Measurements from ENCODE around the gene PC.

The PC gene

DNA sequence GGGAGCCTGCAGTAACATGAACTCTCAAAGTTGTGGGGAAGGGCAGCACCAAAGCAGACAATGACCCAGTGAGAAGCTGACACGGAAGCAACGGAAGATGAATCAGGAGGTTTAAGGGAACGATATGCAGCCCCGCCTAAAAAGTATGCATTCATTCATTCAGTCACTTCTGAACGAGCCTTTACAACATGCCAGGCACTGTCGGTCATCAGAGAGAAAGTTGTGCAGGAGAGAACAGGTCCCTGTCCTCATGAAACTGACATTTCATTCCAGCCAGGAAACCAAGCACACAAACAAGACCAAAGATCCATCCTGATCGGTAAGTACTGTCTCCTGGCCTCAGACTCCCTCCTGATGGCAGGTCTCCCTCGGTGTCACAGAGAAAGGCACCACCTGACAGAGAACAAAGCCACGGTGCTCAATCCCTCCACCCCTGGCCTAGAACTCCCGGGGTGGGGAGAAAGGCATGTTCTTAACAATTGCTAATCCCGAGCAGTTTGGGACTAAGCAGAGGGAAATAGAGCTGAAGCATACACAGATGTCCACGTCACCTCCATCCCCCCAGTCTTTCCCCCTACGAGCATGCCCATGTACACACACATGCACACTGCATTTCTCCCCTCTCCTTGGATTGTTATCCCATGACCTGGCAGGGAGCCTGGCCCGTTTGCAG is 52.0 kb downstream of the PC start:
- DNase-seq: no peak
- no peaks in the 10 kb centered on the region for H3K9me2 ChIP-seq (replicated peaks; ENCODE audit: insufficient read depth, low read length)
- no peak overlapping the region for H2AFZ ChIP-seq (ENCODE audit: low read length)
- no peaks in the 10 kb centered on the region for H3F3A ChIP-seq (ENCODE audit: insufficient read depth, low read length)
- no peaks in the 10 kb centered on the region for H3K9me3 ChIP-seq (replicated peaks; ENCODE audit: insufficient read depth, low read length)
- peaks cover 24% of the 10 kb centered on the region for H3K27me3 ChIP-seq (replicated peaks; ENCODE audit: insufficient read depth, low read length)
- peaks cover 5% of the 10 kb centered on the region for H3K4me1 ChIP-seq (ENCODE audit: low read length)
- H3K79me2 ChIP-seq (ENCODE audit: low read length): no peaks in the 10 kb centered on the region
- H3K4me3 ChIP-seq (ENCODE audit: low read length): no peak overlapping the region
- TF ChIP-seq, protein P1, sequence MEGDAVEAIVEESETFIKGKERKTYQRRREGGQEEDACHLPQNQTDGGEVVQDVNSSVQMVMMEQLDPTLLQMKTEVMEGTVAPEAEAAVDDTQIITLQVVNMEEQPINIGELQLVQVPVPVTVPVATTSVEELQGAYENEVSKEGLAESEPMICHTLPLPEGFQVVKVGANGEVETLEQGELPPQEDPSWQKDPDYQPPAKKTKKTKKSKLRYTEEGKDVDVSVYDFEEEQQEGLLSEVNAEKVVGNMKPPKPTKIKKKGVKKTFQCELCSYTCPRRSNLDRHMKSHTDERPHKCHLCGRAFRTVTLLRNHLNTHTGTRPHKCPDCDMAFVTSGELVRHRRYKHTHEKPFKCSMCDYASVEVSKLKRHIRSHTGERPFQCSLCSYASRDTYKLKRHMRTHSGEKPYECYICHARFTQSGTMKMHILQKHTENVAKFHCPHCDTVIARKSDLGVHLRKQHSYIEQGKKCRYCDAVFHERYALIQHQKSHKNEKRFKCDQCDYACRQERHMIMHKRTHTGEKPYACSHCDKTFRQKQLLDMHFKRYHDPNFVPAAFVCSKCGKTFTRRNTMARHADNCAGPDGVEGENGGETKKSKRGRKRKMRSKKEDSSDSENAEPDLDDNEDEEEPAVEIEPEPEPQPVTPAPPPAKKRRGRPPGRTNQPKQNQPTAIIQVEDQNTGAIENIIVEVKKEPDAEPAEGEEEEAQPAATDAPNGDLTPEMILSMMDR (IDR thresholded peaks at IDR 0.05; ENCODE audit: low read length): no peak
- no peak for TF ChIP-seq EZH2 (optimal IDR thresholded peaks at IDR 0.05; ENCODE audit: low read depth, low read length)
- no peak for TF ChIP-seq EZH2phosphoT487 (IDR thresholded peaks at IDR 0.05; ENCODE audit: low read length)
- no peak overlapping the region for H3K4me2 ChIP-seq (ENCODE audit: low read depth, low read length)
- no peak overlapping the region for H3K27ac ChIP-seq (ENCODE audit: low read length)
- H3K9ac ChIP-seq (ENCODE audit: low read length): no peak overlapping the region
- no peaks in the 10 kb centered on the region for H3K36me3 ChIP-seq (replicated peaks; ENCODE audit: insufficient read depth, low read length)
- H4K20me1 ChIP-seq (ENCODE audit: insufficient read depth, low read length): no peaks in the 10 kb centered on the region

DNA sequence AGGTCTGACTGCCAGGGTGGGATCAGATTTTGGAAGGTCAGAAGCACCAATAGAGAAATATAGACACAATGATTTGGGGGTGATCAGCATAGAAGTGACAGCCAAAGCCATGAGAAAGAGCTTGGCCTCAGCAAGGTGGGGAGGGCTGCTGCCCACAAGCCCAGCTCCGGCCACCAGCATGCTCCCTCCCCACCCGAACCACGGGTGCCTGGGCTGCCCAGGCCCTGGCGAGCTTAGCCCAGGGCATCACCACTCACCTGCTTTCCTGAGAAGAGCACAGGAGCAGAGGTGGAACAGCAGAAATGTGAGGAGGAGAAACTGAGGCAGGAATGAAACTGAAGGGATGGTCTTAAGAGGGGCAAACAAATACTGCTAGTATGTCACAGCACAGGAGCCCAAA is 52.6 kb downstream of the PC start:
- peaks cover 30% of the 10 kb centered on the region for H3K27me3 ChIP-seq (replicated peaks; ENCODE audit: insufficient read depth, low read length)
- no peaks in the 10 kb centered on the region for H3F3A ChIP-seq (ENCODE audit: insufficient read depth, low read length)
- H3K4me3 ChIP-seq (ENCODE audit: low read length): no peak overlapping the region
- H4K20me1 ChIP-seq (ENCODE audit: insufficient read depth, low read length): no peaks in the 10 kb centered on the region
- peaks cover 5% of the 10 kb centered on the region for H3K4me1 ChIP-seq (ENCODE audit: low read length)
- no peaks in the 10 kb centered on the region for H3K36me3 ChIP-seq (replicated peaks; ENCODE audit: insufficient read depth, low read length)
- H3K79me2 ChIP-seq (ENCODE audit: low read length): no peaks in the 10 kb centered on the region
- no peak overlapping the region for H2AFZ ChIP-seq (ENCODE audit: low read length)
- no peaks in the 10 kb centered on the region for H3K9me2 ChIP-seq (replicated peaks; ENCODE audit: insufficient read depth, low read length)
- no peak for DNase-seq
- no peak overlapping the region for H3K27ac ChIP-seq (ENCODE audit: low read length)
- no peak overlapping the region for H3K4me2 ChIP-seq (ENCODE audit: low read depth, low read length)
- H3K9me3 ChIP-seq (replicated peaks; ENCODE audit: insufficient read depth, low read length): no peaks in the 10 kb centered on the region
- no peak overlapping the region for H3K9ac ChIP-seq (ENCODE audit: low read length)
- TF ChIP-seq, protein P1 (IDR thresholded peaks at IDR 0.05; ENCODE audit: low read length): no peak
- TF ChIP-seq EZH2 (optimal IDR thresholded peaks at IDR 0.05; ENCODE audit: low read depth, low read length) (no peak), EZH2phosphoT487 (IDR thresholded peaks at IDR 0.05; ENCODE audit: low read length) (no peak)

DNA sequence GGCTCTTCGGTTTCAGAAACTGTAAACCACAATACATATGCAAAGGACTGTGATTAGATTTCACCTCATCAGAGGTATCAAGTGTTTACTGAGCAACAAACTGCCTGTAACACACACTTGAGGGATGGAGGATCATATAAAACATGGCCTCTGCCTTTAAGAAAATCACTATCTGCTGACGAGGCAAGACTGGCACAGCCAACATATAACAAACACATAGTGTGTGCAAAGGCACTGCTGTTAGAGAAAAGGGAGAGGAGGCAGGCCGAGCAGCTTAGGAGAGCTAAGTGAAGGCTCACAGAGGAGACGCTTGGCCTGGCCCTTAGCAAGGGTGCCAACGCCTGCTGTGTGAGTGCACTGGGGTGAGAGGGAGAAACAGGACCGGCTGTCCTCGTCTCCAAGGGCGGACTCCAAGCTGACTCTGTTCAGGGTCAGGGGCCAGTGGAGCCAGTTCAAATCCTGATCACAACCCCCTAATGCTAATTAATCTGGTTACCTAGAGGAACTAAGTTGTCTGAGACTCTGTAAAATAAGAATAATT is 53.1 kb downstream of the PC start:
- H3K4me3 ChIP-seq (ENCODE audit: low read length): no peak overlapping the region
- TF ChIP-seq, protein P1 (IDR thresholded peaks at IDR 0.05; ENCODE audit: low read length): no peak
- no peak for TF ChIP-seq EZH2phosphoT487 (IDR thresholded peaks at IDR 0.05; ENCODE audit: low read length)
- no peak for TF ChIP-seq EZH2 (optimal IDR thresholded peaks at IDR 0.05; ENCODE audit: low read depth, low read length)
- no peak overlapping the region for H3K4me2 ChIP-seq (ENCODE audit: low read depth, low read length)
- no peaks in the 10 kb centered on the region for H3K9me3 ChIP-seq (replicated peaks; ENCODE audit: insufficient read depth, low read length)
- no peak for DNase-seq
- no peaks in the 10 kb centered on the region for H3K9me2 ChIP-seq (replicated peaks; ENCODE audit: insufficient read depth, low read length)
- no peak overlapping the region for H2AFZ ChIP-seq (ENCODE audit: low read length)
- peaks cover 5% of the 10 kb centered on the region for H3K4me1 ChIP-seq (ENCODE audit: low read length)
- H3K79me2 ChIP-seq (ENCODE audit: low read length): no peaks in the 10 kb centered on the region
- H3K36me3 ChIP-seq (replicated peaks; ENCODE audit: insufficient read depth, low read length): no peaks in the 10 kb centered on the region
- H3K27ac ChIP-seq (ENCODE audit: low read length): no peak overlapping the region
- no peak overlapping the region for H3K9ac ChIP-seq (ENCODE audit: low read length)
- no peaks in the 10 kb centered on the region for H4K20me1 ChIP-seq (ENCODE audit: insufficient read depth, low read length)
- H3K27me3 ChIP-seq (replicated peaks; ENCODE audit: insufficient read depth, low read length): peaks cover 32% of the 10 kb centered on the region
- H3F3A ChIP-seq (ENCODE audit: insufficient read depth, low read length): no peaks in the 10 kb centered on the region

All from MM.1S (cell line).